NCI-H2171 (cell line): Measurements from ENCODE around the gene INPP5D.
"Not testable (repeated sequence)": the region's sequence is repeated elsewhere in the genome, so short reads cannot be mapped to it uniquely, and the experiment has no call there.

Experiments used
- DNase-seq: peaks from one replicate; lab custom pipeline; 2025; lab: John Stamatoyannopoulos, UW

INPP5D gene

DNA sequence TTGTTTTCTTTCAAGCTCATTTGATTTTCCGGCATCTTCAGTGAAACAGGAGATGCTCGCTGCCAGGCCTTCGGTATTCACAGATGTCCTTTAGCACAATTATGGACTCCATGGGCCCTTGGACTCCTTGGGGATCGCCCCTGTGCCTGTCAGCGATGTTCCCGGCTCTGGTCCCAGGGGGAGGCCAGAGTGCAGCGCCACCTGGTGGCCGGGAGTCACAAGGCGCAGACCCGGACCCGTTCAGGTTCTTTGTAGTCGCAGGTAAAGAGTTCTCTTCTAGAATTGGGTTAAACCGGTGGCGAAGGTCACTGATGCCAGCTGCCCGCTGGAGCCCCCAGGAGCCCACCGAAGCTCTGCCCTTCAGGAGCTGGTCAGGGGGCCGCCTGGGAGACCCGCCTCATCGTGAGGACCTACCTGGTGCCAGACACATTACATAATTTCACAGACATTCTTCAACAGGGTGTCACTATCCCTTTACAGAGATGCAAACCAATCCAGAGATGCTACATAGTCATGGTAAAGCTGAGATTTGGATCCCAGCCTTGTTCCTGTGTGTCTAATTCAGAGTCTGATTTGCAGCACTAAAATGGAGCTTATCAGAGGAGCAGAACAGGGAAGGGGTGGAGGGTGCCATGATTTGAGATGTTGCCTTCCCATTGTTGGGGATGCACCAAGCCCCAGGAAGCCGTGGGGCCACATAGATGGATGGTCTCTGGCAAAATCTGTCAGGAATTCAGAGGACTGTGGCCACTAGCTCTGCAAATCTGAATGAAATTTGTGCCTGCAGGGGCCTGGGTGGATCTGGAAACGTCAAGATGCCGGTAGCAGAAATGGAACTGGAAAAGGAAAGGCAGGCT, 6.0 kb upstream of the INPP5D start:
- no peak for DNase-seq

DNA sequence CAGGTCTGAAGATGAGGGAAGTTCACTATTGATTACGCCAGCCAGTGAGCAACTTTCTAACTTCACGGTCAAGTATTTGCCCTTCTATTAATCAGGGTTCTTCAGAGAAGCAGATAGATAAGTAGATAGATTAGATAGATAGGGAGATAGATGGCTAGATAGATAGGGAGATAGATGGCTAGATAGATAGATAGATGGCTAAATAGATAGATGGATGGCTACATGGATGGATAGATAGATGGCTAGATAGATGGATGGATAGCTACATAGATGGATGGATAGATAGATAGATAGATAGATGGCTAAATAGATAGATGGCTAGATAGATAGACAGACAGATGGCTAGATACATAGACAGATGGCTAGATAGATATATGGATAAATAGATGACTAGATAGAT, 4.8 kb upstream of the INPP5D start:
- no peak for DNase-seq

DNA sequence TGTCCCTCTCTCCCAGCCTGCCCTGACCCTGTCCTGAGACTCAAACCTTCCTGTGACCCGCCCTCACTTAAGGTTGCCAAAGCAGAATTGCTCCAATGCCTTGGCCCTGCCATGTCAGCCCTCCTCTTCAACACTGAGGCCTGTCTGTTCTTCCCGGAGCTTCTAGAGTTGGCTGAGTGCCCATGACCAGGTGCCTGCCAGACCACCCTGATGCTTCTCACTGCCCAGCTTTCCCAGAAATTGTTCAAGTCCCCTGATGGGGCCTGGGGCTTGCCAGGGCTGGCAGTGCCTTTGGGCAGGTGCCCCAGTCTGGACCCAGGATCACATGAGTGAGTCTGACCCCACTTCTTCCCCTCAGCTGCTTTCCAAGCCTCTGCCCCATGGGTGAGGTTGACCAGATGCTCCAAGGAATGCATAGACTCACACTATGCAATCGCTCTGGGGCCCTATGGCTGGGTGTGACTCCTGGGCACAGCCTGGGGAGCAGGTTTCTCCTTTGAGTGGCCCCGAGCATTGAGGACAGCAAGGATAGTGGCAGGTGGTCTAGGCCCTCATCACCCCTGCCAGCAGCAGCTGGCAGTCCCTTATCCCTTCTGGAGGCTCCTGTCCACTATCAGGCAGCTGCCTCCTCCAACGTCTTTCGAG, 3.1 kb upstream of the INPP5D start:
- no peak for DNase-seq

- no peak for DNase-seq
Measured at GRCh38 chr2:233058717-233059546, 1.2 kb upstream of the INPP5D start.

DNA sequence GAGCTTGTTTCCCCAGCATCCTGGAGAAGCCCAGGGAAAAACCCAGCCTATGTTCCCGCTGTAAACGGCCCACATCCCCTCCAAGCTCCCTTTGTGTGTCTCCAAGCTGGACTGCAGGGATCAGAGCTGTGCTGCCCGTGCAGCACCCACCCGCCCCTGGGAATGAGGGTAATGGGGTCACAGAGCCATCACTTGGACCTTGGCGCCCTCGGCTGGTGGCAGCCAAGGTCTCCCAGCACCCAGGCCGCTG, 670 bp upstream of the INPP5D start:
- DNase-seq = no peak

DNA sequence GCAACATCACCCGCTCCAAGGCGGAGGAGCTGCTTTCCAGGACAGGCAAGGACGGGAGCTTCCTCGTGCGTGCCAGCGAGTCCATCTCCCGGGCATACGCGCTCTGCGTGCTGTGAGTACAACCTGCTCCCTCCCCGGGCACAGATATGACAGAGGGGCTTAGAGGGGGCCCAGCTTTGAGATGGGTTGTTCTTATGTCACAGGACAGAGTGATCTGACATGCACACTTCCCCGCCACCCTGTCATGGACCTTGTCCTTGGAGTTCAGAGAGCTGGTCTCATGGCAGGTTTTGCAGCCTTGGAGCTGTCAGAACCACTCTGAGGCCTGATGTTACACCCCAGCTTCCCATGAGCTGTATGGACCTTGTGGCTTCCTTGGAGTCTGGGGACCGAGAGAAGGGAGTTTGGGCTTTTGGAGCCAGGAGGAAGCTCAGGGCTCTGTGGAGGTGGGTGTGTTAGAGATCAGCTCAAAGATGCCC, 398 bp downstream of the INPP5D start:
- DNase-seq = no peak

DNA sequence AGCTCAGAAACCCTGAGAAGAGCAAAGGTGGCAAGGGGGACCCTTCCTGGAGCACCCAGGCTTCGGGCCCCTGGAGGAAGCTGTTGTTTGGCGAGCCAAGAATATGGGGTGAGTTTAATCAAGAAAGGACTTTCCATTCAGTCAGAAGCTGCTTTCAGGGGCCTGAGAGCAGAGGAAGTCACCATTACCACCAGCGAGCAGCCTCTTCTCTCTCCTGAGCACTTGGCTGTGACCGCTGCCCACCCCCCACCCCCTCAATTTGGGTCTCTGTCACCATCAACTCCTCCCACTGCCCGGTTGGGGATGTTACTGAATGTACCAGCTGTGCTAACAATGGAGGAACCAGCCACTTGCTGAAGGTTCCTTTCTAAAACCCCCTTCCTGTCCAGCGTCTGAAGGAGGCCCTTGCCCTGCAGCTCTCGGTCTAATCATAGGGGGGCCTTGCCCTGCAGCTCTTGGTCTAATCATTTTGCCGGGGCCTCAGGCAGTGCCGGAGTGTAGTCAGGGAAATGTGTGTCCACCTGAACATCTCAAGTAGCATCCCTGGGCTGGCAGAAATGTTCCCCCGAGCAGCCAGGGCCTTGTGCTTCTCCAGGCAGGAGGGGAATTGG, 943 bp downstream of the INPP5D start:
- DNase-seq = no peak

GRCh38 chr2:233061591-233062450, 1.7 kb downstream of the INPP5D start:
- DNase-seq = no peak

DNA sequence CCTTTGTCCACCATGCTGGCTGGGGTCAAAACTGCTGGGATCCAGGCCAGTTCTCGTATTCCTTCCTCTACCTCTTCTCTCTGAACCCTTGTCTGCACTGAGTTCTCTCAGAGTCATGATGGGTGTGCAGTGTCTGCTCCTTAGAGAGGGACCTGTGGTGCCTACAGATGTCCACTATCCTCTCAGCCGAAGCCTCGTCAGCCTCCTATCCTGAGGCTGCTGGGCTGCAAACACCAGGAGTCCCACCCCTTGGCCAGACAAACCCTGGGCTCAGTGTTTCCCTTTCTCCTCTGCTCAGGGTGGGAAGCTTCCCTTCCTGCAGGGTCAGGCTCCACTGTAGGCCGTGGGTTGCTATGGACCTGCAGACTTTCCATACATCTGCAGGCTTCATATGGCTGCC, 2.3 kb downstream of the INPP5D start:
- DNase-seq = no peak

DNA sequence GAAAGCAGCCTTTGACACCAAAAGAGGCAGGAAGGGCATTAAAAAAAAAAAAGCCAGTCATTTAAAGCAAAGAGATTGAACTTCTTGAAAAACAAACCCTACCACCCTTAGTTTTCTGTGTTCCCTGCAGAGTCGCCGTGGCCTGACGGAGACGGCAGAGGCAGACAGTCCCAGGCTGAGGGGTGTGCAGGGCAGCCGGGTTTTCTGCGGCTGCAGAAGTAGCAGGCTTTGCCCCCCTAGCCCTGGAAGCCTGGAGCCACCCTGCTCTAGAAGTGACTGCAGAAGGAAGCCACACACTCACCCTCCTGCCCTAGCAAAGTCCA, 2.8 kb downstream of the INPP5D start:
- DNase-seq = no peak

DNA sequence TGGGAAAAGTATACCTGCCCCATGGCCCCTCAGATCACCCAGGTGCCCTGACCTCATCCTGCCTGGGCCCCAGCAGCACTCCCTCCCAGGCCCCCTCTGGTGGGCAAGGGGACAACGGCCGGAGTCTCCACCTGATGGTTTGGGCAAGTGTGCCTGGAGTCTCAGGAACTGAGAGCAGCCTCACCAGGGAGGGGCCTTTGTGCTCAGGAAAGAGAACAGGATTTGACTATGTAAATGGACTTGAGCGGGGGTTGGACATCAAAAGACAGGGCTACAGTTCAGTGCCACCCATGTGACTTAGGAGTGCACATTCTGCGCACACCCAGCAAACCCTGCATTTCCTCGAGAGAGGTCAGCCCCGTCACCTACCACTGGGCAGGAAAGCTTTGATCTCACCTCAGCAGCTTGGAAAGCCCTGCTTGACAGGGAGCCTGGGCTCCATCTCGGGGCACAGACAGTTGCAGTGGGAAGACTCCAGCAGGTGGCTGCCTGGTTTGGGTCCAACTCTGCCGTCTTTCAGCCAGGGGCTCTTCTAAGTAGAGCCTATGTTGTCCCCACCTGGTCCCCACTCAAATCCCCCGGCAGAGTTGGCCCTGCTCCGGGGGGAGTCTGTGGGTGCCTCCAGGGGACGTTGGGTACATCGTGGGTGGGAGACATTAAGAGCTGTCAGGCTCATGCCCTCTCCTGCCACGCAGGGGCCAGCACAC, 3.3 kb downstream of the INPP5D start:
- no peak for DNase-seq

DNA sequence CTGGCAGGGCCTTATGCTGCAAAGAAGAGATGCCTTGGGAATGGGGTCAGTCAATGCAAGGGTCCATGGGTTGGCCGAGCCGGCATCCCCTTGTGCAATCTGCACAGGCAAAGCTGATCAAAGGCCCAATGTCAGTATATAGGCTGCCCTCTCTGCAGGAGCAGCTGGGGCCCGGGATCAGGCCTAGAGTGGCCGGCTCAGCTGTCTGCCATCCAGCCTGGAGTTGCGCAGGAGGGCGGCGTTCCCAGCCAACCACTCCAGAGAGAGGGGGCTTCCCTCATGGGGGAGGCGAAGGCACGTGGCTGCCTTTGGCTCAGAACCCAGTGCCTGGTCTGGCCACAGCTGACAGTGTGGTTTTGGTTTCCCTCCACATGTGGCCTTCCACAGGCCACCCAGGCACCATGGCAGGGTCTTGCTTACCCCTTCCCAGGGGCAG, 3.9 kb downstream of the INPP5D start:
- no peak for DNase-seq

GRCh38 chr2:233064530-233065199, 4.5 kb downstream of the INPP5D start:
- no peak for DNase-seq

- not testable (repeated sequence) for DNase-seq
Measured at GRCh38 chr2:233065200-233065589, 5.1 kb downstream of the INPP5D start.

DNA sequence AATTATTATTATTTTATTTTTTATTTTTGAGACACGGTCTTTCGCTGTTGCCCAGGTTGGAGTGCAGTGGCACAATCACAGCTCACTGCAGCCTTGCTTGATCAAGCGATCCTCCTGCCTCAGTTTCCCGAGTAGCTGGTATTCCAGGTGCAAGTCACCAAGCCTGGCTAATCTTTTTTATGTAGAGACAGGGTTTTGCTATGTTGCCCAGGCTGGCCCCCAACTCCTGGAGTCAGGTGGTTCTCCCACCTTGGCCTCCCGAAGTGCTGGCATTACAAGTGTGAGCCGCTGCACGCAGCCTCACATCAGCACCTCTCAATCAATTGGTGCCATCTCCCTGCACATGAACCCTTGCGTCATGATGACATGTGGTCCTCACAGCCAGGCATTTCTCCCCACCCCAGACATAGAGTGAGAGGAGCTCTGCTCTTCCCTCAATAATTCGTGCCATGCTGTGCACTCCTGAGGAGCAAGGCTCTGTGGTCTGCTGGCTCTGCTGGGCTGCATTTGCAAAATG, 5.9 kb downstream of the INPP5D start:
- no peak for DNase-seq

- DNase-seq = no peak
Measured at GRCh38 chr2:233068762-233069418, 8.7 kb downstream of the INPP5D start.

DNA sequence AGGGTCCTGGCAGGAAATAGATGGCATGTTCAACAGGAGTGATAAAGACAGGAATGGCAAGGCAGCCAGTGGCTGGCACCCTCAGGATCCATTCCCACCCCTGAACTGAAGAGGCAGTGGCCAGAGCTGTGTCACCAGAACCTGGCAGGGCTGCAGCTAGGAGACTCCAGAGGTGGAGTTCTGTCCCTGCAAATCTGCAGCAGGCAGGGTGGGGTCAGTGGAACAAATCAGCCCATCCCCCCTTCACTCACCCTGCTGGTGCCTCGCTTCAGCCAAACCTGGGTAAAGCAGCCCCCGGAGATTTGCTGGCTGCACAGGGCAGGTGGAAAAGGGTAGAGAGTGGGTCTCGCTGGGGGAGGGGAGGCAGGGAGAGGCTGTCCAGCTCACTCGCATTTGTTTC, 12.7 kb downstream of the INPP5D start:
- DNase-seq = no peak

GRCh38 chr2:233074106-233074505, 14.0 kb downstream of the INPP5D start:
- DNase-seq = no peak

DNA sequence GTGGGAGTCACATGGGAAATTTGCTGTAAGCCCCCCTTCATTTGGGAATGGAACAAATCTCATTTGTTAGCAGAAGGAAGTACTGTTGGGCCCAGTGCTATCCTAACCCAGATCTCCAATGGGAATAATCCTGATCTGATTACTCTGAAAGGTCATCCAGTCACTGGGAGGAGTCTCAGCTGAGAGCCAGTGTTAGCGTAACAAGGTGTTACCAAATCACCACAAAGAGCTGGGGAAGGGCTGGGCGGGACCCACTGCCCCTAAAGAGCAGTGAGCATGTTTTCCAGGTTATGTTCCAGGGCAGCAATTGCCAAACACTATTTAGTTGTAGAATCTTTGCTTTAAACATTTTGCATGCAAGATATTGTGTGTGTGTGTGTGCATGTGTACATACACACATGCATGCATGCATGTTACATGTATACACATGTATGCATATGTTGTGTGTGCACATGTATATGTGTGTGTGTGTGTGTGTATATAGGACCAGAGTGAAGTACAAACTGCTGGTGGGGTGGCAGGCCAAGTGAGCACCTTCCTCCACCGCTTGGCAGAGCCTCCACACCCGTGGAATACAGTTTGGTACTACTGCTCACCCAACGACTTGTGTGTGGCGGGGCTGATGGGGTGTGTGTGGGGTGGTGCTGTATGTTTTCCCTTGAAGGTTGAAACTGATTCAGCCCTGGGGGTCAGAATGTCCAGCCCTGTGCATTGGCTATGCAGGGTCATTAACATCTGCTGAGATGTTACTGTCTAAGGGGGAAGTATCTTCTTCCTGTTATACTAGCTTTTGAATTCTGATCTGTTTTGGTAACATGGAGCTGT, 15.2 kb downstream of the INPP5D start:
- DNase-seq = no peak
